ENCODE measurements around the gene PLA2G4C. TPM values are rescaled to one million over a fixed set of nuclear protein-coding genes. Genes with fewer than 3 reads are reported as not detected.
A peak's percentile ranks its signal among the peaks of the same experiment; 100 is the strongest.

PLA2G4C gene
- total and polyA plus RNA-seq, 2 experiments from 2014 or later, result 2.9 to 3.4 TPM

- no peaks in the 10 kb centered on the region for H3K4me1 ChIP-seq (ENCODE audit: insufficient read depth)
- no peak overlapping the region for H3K27ac ChIP-seq (ENCODE audit: low read depth)
- H3K4me3 ChIP-seq, result no peak overlapping the region
- H2AFZ ChIP-seq, result no peak overlapping the region
- no peaks in the 10 kb centered on the region for H3F3A ChIP-seq (replicated peaks; ENCODE audit: low read depth)
- no peaks in the 10 kb centered on the region for H3K27me3 ChIP-seq (ENCODE audit: insufficient read depth)
- no peak overlapping the region for H3K4me2 ChIP-seq
- DNase-seq (ENCODE audit: low spot score), result no peak
- H3K9me2 ChIP-seq (ENCODE audit: insufficient read depth), result no peaks in the 10 kb centered on the region
- H3K36me3 Mint-ChIP-seq (ENCODE audit: low read depth), result peaks cover 82% of the 10 kb centered on the region
- H3K36me3 ChIP-seq (ENCODE audit: insufficient read depth), result peaks cover 8% of the 10 kb centered on the region; the same call in 1 of the 2 replicates
- peaks cover 4% of the 10 kb centered on the region; the same call in 1 of the 2 replicates for H4K20me1 ChIP-seq (replicated peaks; ENCODE audit: insufficient read depth)
- no peaks in the 10 kb centered on the region for H3K4me1 Mint-ChIP-seq
- no peaks in the 10 kb centered on the region for H3K79me2 ChIP-seq (replicated peaks; ENCODE audit: insufficient read depth)
- ATAC-seq, result no peak
- no peaks in the 10 kb centered on the region for H3K9me3 Mint-ChIP-seq
- no peak overlapping the region for H3K27ac Mint-ChIP-seq
- H3K27me3 Mint-ChIP-seq (ENCODE audit: insufficient read depth, low read depth, poor library complexity), result peaks cover 11% of the 10 kb centered on the region
- H3K4me3 Mint-ChIP-seq, result no peak overlapping the region
- no peak for TF ChIP-seq NANOG (IDR thresholded peaks at IDR 0.05; ENCODE audit: borderline replicate concordance)
- TF ChIP-seq CREB1 (CRISPR knock-in tag; IDR thresholded peaks at IDR 0.05; ENCODE audit: low read depth), result no peak
- TF ChIP-seq STAT1 (IDR thresholded peaks at IDR 0.05; ENCODE audit: unreplicated experiment), result no peak
- no peak for TF ChIP-seq JUNB (IDR thresholded peaks at IDR 0.05; ENCODE audit: unreplicated experiment)
- TF ChIP-seq ZNF331 (CRISPR knock-in tag; IDR thresholded peaks at IDR 0.05; ENCODE audit: low read depth), result no peak
- TF ChIP-seq CTCF (conservative IDR thresholded peaks at IDR 0.05; ENCODE audit: low read depth in 2 of 2), result no peak
- TF ChIP-seq ZNF114 (CRISPR knock-in tag; IDR thresholded peaks at IDR 0.05), result no peak
- TF ChIP-seq EZH2 (IDR thresholded peaks at IDR 0.05; ENCODE audit: low read depth, unreplicated experiment), result no peak
- TF ChIP-seq REST (IDR thresholded peaks at IDR 0.05; ENCODE audit: unreplicated experiment), result no peak
Observed at GRCh38 chr19:48158210-48158790, 47.7 kb upstream of the PLA2G4C start.

- no peaks in the 10 kb centered on the region for H3K4me1 ChIP-seq (ENCODE audit: insufficient read depth)
- peaks cover 4% of the 10 kb centered on the region for H3K27me3 Mint-ChIP-seq (ENCODE audit: insufficient read depth, low read depth, poor library complexity)
- peak overlapping the region; percentile 25; the same call in 1 of the 2 replicates for H3K27ac Mint-ChIP-seq
- H3K4me2 ChIP-seq, result no peak overlapping the region
- H3K9me2 ChIP-seq (ENCODE audit: insufficient read depth), result no peaks in the 10 kb centered on the region
- H3F3A ChIP-seq (replicated peaks; ENCODE audit: low read depth), result no peaks in the 10 kb centered on the region
- H3K4me3 Mint-ChIP-seq, result no peak overlapping the region
- no peak overlapping the region for H3K4me3 ChIP-seq
- H4K20me1 ChIP-seq (replicated peaks; ENCODE audit: insufficient read depth), result peaks cover 6% of the 10 kb centered on the region; the same call in 1 of the 2 replicates
- DNase-seq (ENCODE audit: low spot score) (no peak), ATAC-seq (no peak)
- H2AFZ ChIP-seq, result no peak overlapping the region
- H3K27ac ChIP-seq (ENCODE audit: low read depth), result no peak overlapping the region
- H3K36me3 Mint-ChIP-seq (ENCODE audit: low read depth), result peaks cover 72% of the 10 kb centered on the region
- H3K4me1 Mint-ChIP-seq, result no peaks in the 10 kb centered on the region
- no peaks in the 10 kb centered on the region for H3K27me3 ChIP-seq (ENCODE audit: insufficient read depth)
- no peaks in the 10 kb centered on the region for H3K79me2 ChIP-seq (replicated peaks; ENCODE audit: insufficient read depth)
- H3K9me3 Mint-ChIP-seq, result no peaks in the 10 kb centered on the region
- peaks cover 24% of the 10 kb centered on the region for H3K36me3 ChIP-seq (ENCODE audit: insufficient read depth)
- TF ChIP-seq STAT1 (IDR thresholded peaks at IDR 0.05; ENCODE audit: unreplicated experiment) (no peak), ZNF114 (CRISPR knock-in tag; IDR thresholded peaks at IDR 0.05) (no peak), ZNF331 (CRISPR knock-in tag; IDR thresholded peaks at IDR 0.05; ENCODE audit: low read depth) (no peak), JUNB (IDR thresholded peaks at IDR 0.05; ENCODE audit: unreplicated experiment) (no peak), ZNF462 (CRISPR knock-in tag; IDR thresholded peaks at IDR 0.05) (no peak)
Observed at GRCh38 chr19:48154003-48154402, 43.4 kb upstream of the PLA2G4C start.

Measured in GM23338 (cell line).